Measurements from ENCODE around the gene CHRND. TPM values are rescaled to one million over a fixed set of nuclear protein-coding genes. Genes with fewer than 3 reads are reported as not detected.

The CHRND gene
- polyA plus RNA-seq, 1 donor (not counting 4 experiments of a cell fraction or from before 2014, with no cell fraction given), result not detected

DNA sequence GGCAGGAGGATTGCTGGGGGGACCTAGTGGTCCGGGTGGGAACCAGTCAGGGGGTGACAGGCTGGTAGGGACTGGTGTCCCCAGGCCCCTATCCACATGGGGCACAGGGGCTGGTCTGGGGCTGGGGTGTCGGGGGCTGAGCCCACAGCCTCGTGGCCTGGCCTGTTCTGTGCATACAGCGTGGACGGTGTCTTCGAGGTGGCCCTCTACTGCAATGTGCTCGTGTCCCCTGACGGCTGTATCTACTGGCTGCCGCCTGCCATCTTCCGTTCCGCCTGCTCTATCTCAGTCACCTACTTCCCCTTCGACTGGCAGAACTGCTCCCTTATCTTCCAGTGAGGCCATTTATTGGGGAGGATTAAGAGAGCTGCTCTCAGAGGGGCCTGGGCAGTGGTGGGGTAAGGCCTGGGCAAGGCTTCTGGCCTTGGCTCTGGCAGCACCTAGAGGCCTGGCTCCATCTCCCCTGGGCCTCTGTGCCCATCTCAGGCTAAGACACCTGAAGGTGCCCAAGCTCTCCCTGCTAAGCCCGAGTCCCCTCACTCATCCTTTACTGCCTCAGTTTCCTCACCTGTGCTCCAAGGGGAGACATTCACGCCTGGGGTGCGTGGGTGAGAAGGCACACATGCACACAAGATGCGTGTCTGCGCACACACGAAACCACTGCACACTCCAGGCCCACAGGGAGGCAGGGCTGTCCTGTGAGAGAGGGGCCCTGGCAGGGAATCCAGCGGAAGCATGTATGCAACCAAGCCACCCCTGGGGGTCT lies 15.4 kb downstream of the CHRND start:
- FAIRE-seq (no peak), DNase-seq (ENCODE audit: low read depth, low spot score) (no peak)
- no peaks in the 10 kb centered on the region for H3K9me1 ChIP-seq (ENCODE audit: control insufficient read depth, extremely low read depth, insufficient read depth, low read length)
- no peak overlapping the region for H3K27ac ChIP-seq (ENCODE audit: control insufficient read depth, insufficient read depth, low read length)
- no peak overlapping the region for H3K4me2 ChIP-seq (ENCODE audit: control insufficient read depth, extremely low read depth, insufficient read depth, low read depth, low read length)
- dilution Hi-C loops (cut with MboI; ENCODE audit: extremely low pct_ligation_motif_present, low sequenced_read_pairs), result no loop called here
- H2AFZ ChIP-seq (ENCODE audit: control insufficient read depth, low read length), result no peak overlapping the region
- peaks cover 8% of the 10 kb centered on the region for H4K20me1 ChIP-seq (ENCODE audit: control insufficient read depth, extremely low read depth, insufficient read depth, low read length)
- H3K9me3 ChIP-seq (ENCODE audit: control insufficient read depth, low read depth, low read length), result no peaks in the 10 kb centered on the region
- TF ChIP-seq, protein P1, sequence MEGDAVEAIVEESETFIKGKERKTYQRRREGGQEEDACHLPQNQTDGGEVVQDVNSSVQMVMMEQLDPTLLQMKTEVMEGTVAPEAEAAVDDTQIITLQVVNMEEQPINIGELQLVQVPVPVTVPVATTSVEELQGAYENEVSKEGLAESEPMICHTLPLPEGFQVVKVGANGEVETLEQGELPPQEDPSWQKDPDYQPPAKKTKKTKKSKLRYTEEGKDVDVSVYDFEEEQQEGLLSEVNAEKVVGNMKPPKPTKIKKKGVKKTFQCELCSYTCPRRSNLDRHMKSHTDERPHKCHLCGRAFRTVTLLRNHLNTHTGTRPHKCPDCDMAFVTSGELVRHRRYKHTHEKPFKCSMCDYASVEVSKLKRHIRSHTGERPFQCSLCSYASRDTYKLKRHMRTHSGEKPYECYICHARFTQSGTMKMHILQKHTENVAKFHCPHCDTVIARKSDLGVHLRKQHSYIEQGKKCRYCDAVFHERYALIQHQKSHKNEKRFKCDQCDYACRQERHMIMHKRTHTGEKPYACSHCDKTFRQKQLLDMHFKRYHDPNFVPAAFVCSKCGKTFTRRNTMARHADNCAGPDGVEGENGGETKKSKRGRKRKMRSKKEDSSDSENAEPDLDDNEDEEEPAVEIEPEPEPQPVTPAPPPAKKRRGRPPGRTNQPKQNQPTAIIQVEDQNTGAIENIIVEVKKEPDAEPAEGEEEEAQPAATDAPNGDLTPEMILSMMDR (optimal IDR thresholded peaks at IDR 0.05 in 1 of 3, IDR thresholded peaks at IDR 0.05 in 1 of 3, conservative IDR thresholded peaks at IDR 0.05 in 1 of 3; ENCODE audit: extremely low read depth in 1 of 3, insufficient read depth in 2 of 3, low read length in 3 of 3), result no peak
- no peak for TF ChIP-seq EZH2 (IDR thresholded peaks at IDR 0.05; ENCODE audit: low read length)
- peaks cover 0 to 8% of the 10 kb centered on the region in 2 experiments for H3K36me3 ChIP-seq (ENCODE audit: control insufficient read depth in 2 of 2, extremely low read depth in 1 of 2, insufficient read depth in 2 of 2, low read length in 2 of 2)
- no peak overlapping the region for H3K9ac ChIP-seq (ENCODE audit: control insufficient read depth, extremely low read depth, insufficient read depth, low read length)
- H3K4me3 ChIP-seq (ENCODE audit: control insufficient read depth in 2 of 3, extremely low read depth in 1 of 3, insufficient read depth in 2 of 3, low read depth in 1 of 3, low read length in 3 of 3), result no peak overlapping the region
- no peaks in the 10 kb centered on the region for H3K27me3 ChIP-seq (ENCODE audit: control insufficient read depth, extremely low read depth, insufficient read depth, low read length)
- H3K79me2 ChIP-seq (ENCODE audit: control insufficient read depth, insufficient read depth, low read length), result no peaks in the 10 kb centered on the region
- H3K4me1 ChIP-seq (ENCODE audit: control insufficient read depth, extremely low read depth, insufficient read depth, low read length), result peaks cover 3% of the 10 kb centered on the region

GRCh38 chr2:232541961-232542714 lies 16.2 kb downstream of the CHRND start:
- no peaks in the 10 kb centered on the region for H3K9me1 ChIP-seq (ENCODE audit: control insufficient read depth, extremely low read depth, insufficient read depth, low read length)
- no peak overlapping the region for H3K27ac ChIP-seq (ENCODE audit: control insufficient read depth, insufficient read depth, low read length)
- peaks cover 2% of the 10 kb centered on the region for H3K79me2 ChIP-seq (ENCODE audit: control insufficient read depth, insufficient read depth, low read length)
- H3K4me1 ChIP-seq (ENCODE audit: control insufficient read depth, extremely low read depth, insufficient read depth, low read length), result peaks cover 3% of the 10 kb centered on the region
- H2AFZ ChIP-seq (ENCODE audit: control insufficient read depth, low read length), result no peak overlapping the region
- H3K9ac ChIP-seq (ENCODE audit: control insufficient read depth, extremely low read depth, insufficient read depth, low read length), result no peak overlapping the region
- H3K4me2 ChIP-seq (ENCODE audit: control insufficient read depth, extremely low read depth, insufficient read depth, low read depth, low read length), result no peak overlapping the region
- TF ChIP-seq, protein P1 (optimal IDR thresholded peaks at IDR 0.05 in 1 of 3, IDR thresholded peaks at IDR 0.05 in 1 of 3, conservative IDR thresholded peaks at IDR 0.05 in 1 of 3; ENCODE audit: extremely low read depth in 1 of 3, insufficient read depth in 2 of 3, low read length in 3 of 3), result no peak
- no peak for TF ChIP-seq EZH2 (IDR thresholded peaks at IDR 0.05; ENCODE audit: low read length)
- peaks cover 0 to 8% of the 10 kb centered on the region in 2 experiments for H3K36me3 ChIP-seq (ENCODE audit: control insufficient read depth in 2 of 2, extremely low read depth in 1 of 2, insufficient read depth in 2 of 2, low read length in 2 of 2)
- no peaks in the 10 kb centered on the region for H3K27me3 ChIP-seq (ENCODE audit: control insufficient read depth, extremely low read depth, insufficient read depth, low read length)
- no peaks in the 10 kb centered on the region for H3K9me3 ChIP-seq (ENCODE audit: control insufficient read depth, low read depth, low read length)
- FAIRE-seq (no peak), DNase-seq (ENCODE audit: low read depth, low spot score) (no peak)
- dilution Hi-C loops (cut with MboI; ENCODE audit: extremely low pct_ligation_motif_present, low sequenced_read_pairs), result no loop called here
- peaks cover 8% of the 10 kb centered on the region for H4K20me1 ChIP-seq (ENCODE audit: control insufficient read depth, extremely low read depth, insufficient read depth, low read length)
- H3K4me3 ChIP-seq (ENCODE audit: control insufficient read depth in 2 of 3, extremely low read depth in 1 of 3, insufficient read depth in 2 of 3, low read depth in 1 of 3, low read length in 3 of 3), result no peak overlapping the region

Data from keratinocyte (primary cell).